Natural killer cell (primary cell): ENCODE data around the gene C1orf94. TPM values are rescaled to one million over a fixed set of nuclear protein-coding genes. Genes with fewer than 3 reads are reported as not detected.

Experiments
- ATAC-seq, 3 donors: fragments of 150-1000 bp in 2 of 3; fragments of 200-7000 bp in 1 of 3; cut with Tn5 transposase; 1 replicate in 1 of 3; 2 replicates in 2 of 3; pipeline ENCODE4 v1.10.0; 2021; ENCODE audit warnings: mild to moderate bottlenecking in 2 of 3, moderate library complexity in 2 of 3
- DNase-seq, 2 donors: peaks; one replicate each; pipeline versions ENCODE4 v3.0.0 to v3.0.0-alpha.2; 2013 to 2021; ENCODE audit warnings: mixed read lengths in 1 of 2
- H3K27ac ChIP-seq: one replicate; pipeline ENCODE4 v1.5.1; 2013; ENCODE audit warnings: mild to moderate bottlenecking, low read length
- H3K27me3 ChIP-seq: one replicate; pipeline ENCODE4 v1.6.1; 2013; ENCODE audit warnings: low read length; ENCODE audit not compliant: control insufficient read depth, insufficient read depth
- H3K36me3 ChIP-seq: one replicate; pipeline ENCODE4 v1.6.1; 2013; ENCODE audit warnings: low read length; ENCODE audit not compliant: control insufficient read depth, insufficient read depth
- H3K4me1 ChIP-seq: one replicate; pipeline ENCODE4 v1.6.1; 2013; ENCODE audit warnings: low read length; ENCODE audit not compliant: control insufficient read depth, insufficient read depth
- H3K4me3 ChIP-seq: one replicate; pipeline ENCODE4 v1.5.1; 2013; ENCODE audit warnings: low read length
- H3K9me3 ChIP-seq: one replicate; pipeline ENCODE4 v1.6.1; 2013; ENCODE audit warnings: low read length; ENCODE audit not compliant: control insufficient read depth, insufficient read depth
- H3K27ac Mint-ChIP-seq, 2 donors: one replicate each; pipeline ENCODE4 v1.8.0; 2022; ENCODE audit warnings: mild to moderate bottlenecking in 2 of 2, mixed read lengths in 2 of 2, moderate library complexity in 1 of 2
- H3K27me3 Mint-ChIP-seq, 2 donors: one replicate each; pipeline ENCODE4 v1.8.0; 2022; ENCODE audit warnings: low read depth in 2 of 2, mixed read lengths in 2 of 2
- H3K36me3 Mint-ChIP-seq: one replicate; pipeline ENCODE4 v1.8.0; 2022; ENCODE audit warnings: mixed read lengths
- H3K4me1 Mint-ChIP-seq, 2 donors: one replicate each; pipeline ENCODE4 v1.8.0; 2022; ENCODE audit warnings: mixed read lengths in 2 of 2
- H3K4me3 Mint-ChIP-seq: one replicate; pipeline ENCODE4 v1.8.0; 2022; ENCODE audit warnings: mild to moderate bottlenecking, moderate library complexity, mixed read lengths
- H3K9me3 Mint-ChIP-seq, 2 donors: one replicate each; pipeline ENCODE4 v1.8.0; 2022; ENCODE audit warnings: mixed read lengths in 2 of 2
- WGBS: methylation state at CpG from one replicate; pipeline ENCODE4 v1.1.7; 2013; ENCODE audit warnings: missing lambda C conversion rate; ENCODE audit not compliant: insufficient coverage; 5-methylcytosine and 5-hydroxymethylcytosine counted together
- intact Hi-C: fragments of 100-400 bp; cut with micrococcal nuclease; formaldehyde crosslinking; loops from one replicate; pipeline ENCODE4 v1.14.2; 2022
- total RNA-seq, 4 donors: library from RNA; stranded (reverse); fragments of 120-200 nt in 1 of 4; gene quantifications; one replicate each; pipeline versions ENCODE4 v1.2.3 to v1.2.4, GENCODE V29; 2013 to 2022
- TF ChIP-seq, protein P1 (sequence below): fragments of 200-600 bp; IDR thresholded peaks from one replicate; pipeline ENCODE4 v1.8.0; 2022; ENCODE audit warnings: antibody characterized with exemption

Gene C1orf94
- total RNA-seq, 3 donors from 2014 or later (not counting 1 experiment from before 2014, with no cell fraction given) = not detected

DNA sequence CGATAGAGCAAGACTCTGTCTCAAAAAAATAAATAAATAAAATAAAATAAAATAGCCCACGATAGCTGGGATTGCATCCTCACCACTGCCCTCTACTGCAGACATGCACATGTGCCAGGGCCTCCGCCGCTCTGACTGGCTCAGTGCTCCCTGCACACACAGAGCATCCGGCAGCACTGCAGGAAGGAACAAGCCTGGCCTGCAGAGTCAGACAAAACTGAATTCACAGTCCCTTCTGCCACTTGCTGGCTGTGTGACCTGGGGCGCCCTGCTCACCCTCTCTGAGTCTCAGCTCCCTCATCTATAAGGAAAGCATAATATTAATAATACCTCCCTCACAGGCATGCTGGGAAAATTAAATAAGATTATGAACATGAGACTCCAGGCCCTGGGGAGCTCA is 47.1 kb upstream of the C1orf94 start:
- DNase-seq (no peak), ATAC-seq (no peak)
- 78% methylated on average over 6 of the region's 6 CpGs for WGBS
- Histone ChIP-seq H3K9me3 (no peaks in the 10 kb centered on the region), H3K36me3 (no peaks in the 10 kb centered on the region), H3K4me1 (no peaks in the 10 kb centered on the region), H3K27ac (no peak overlapping the region), H3K27me3 (no peaks in the 10 kb centered on the region), H3K4me3 (no peak overlapping the region)
- Mint-ChIP-seq H3K27ac (no peak overlapping the region), H3K27me3 (peaks cover 8 to 16% of the 10 kb centered on the region in 2 donors), H3K4me1 (no peaks in the 10 kb centered on the region), H3K4me3 (no peak overlapping the region), H3K36me3 (no peaks in the 10 kb centered on the region), H3K9me3 (no peaks in the 10 kb centered on the region)
- TF ChIP-seq, protein P1, sequence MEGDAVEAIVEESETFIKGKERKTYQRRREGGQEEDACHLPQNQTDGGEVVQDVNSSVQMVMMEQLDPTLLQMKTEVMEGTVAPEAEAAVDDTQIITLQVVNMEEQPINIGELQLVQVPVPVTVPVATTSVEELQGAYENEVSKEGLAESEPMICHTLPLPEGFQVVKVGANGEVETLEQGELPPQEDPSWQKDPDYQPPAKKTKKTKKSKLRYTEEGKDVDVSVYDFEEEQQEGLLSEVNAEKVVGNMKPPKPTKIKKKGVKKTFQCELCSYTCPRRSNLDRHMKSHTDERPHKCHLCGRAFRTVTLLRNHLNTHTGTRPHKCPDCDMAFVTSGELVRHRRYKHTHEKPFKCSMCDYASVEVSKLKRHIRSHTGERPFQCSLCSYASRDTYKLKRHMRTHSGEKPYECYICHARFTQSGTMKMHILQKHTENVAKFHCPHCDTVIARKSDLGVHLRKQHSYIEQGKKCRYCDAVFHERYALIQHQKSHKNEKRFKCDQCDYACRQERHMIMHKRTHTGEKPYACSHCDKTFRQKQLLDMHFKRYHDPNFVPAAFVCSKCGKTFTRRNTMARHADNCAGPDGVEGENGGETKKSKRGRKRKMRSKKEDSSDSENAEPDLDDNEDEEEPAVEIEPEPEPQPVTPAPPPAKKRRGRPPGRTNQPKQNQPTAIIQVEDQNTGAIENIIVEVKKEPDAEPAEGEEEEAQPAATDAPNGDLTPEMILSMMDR = no peak
- intact Hi-C loops = no loop called here

DNA sequence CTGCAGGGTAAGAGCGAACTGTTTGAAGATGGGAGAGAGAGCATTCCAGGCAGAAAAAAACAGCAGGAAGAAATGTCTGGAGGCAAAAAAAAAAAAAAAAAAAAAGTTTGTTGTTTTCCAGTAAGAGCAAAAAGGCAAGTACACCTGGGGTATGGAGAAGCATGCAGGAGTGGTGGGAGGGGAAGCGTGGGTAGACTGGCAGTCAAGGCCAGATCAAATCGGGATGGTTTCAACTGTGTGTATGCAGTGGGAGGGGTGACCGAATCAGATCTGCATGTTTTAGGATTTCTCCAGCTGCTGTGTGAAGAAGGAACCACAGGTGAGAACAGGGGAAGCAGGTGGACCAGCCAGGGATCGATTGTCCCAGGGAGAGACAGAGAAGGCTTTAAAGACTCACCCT is 46.4 kb upstream of the C1orf94 start:
- Mint-ChIP-seq H3K4me1 (no peaks in the 10 kb centered on the region), H3K27me3 (peaks cover 8 to 16% of the 10 kb centered on the region in 2 donors), H3K9me3 (no peaks in the 10 kb centered on the region), H3K36me3 (no peaks in the 10 kb centered on the region), H3K4me3 (no peak overlapping the region), H3K27ac (no peak overlapping the region)
- H3K4me3 ChIP-seq = no peak overlapping the region
- H3K27ac ChIP-seq = no peak overlapping the region
- no peak for ATAC-seq
- intact Hi-C loops = no loop called here
- WGBS = 78% methylated on average over 5 of the region's 5 CpGs
- H3K36me3 ChIP-seq = no peaks in the 10 kb centered on the region
- TF ChIP-seq, protein P1 = no peak
- no peak for DNase-seq
- no peaks in the 10 kb centered on the region for H3K9me3 ChIP-seq
- no peaks in the 10 kb centered on the region for H3K4me1 ChIP-seq
- no peaks in the 10 kb centered on the region for H3K27me3 ChIP-seq

DNA sequence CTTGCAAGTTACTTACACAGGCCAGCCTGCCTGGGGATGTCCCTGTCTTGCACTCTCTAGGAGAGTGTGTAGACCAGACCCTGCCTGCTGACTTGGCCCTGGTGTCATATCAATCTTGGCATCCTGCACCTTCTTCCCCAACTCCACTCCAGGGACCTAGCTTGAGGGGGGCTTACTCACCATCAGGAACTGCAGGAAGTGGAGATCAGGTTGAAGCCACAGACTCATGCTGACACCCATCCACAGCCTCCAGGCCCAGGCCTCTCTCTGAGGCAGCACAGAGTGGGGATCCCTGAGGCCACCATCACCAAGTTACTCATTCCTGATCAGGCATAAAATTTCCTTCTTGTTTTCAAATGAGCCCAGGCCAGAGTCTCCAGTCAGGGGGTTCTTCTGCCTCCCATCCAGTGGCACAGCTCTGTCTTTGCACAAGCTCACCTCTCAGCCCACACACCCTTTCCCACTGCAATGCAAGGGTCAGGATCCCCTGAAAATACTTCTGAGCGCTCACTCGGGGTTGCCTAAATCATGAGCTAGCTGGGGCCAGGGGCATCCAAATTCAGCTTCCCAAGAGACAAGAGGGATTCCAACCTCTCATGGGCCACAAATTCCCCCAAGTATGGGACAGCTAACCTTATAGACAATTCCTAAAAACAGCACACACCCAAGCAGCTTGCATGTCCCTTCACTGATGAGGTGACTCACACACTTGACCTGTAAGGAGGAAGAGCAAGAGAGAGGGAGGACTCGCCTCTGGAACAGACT is 45.1 kb upstream of the C1orf94 start:
- 91% methylated on average over 3 of the region's 3 CpGs for WGBS

More for the DNA sequence above, 45.1 kb upstream of the C1orf94 start:
- peaks cover 8 to 16% of the 10 kb centered on the region in 2 donors for H3K27me3 Mint-ChIP-seq
- DNase-seq (no peak), ATAC-seq (no peak)
- no peak overlapping the region for H3K4me3 Mint-ChIP-seq
- TF ChIP-seq, protein P1 = no peak
- Histone ChIP-seq H3K4me3 (no peak overlapping the region), H3K27me3 (no peaks in the 10 kb centered on the region), H3K36me3 (no peaks in the 10 kb centered on the region), H3K27ac (no peak overlapping the region), H3K9me3 (no peaks in the 10 kb centered on the region), H3K4me1 (no peaks in the 10 kb centered on the region)
- no peaks in the 10 kb centered on the region for H3K9me3 Mint-ChIP-seq
- intact Hi-C loops = no loop called here
- no peaks in the 10 kb centered on the region for H3K36me3 Mint-ChIP-seq
- H3K4me1 Mint-ChIP-seq = no peaks in the 10 kb centered on the region
- H3K27ac Mint-ChIP-seq = no peak overlapping the region
